Activated CD4-positive, CD25-positive, alpha-beta regulatory T cell (primary cell): ENCODE data around the gene ZCCHC18.

Experiments used
- DNase-seq, 4 experiments: peaks; one replicate each; lab custom pipeline; 2025; lab: John Stamatoyannopoulos, UW

Gene ZCCHC18

DNA sequence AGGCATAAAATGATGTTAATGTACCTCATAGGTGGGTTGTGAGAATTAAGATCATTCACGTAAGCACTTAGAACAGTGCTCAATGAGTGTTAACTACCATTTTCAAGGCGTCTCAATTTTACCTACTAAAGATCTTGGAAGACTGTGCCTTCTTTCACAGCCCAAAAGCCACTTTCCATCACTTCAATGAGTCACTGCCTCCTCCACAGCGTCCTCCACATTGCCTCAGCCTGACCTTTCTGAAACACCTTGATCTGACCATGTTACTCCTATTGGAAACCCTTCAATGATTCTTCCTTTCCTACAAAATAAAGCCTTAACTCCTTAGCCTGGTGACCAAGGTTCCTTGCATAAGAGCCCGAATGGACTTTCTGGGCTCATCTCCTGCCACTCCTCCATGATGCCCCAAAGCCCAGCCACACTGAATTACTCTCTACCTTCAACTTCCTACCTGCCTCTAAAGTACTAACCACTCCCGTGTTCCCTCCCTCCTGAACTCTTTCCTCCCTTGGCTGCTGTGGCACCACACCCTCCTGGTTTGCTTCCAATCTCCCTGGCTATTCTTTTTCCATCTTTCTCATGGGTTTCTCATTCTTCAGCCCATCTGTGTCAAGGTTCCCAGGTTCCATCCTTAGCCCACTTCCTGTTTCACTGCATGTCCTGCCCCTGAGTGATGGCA is 22.4 kb downstream of the ZCCHC18 start:
- DNase-seq: no peak

DNA sequence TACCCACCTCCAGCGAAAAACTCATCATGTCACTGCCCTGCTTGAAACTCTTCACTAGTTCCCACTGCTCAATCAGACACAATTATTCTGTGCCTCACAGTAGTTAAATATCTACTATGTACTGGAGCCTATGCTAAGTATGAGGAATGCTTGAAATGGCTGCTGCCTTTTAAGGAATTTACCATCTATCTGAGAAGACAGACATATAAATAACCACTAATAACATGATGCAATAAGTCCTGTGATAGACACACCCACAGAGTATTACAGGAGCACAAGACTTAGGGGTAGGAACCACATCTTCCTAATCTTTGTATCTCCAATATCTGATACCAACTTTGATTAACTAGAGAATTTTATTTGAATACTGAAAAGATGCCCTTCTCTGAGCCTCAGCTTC is 23.4 kb downstream of the ZCCHC18 start:
- DNase-seq: no peak

DNA sequence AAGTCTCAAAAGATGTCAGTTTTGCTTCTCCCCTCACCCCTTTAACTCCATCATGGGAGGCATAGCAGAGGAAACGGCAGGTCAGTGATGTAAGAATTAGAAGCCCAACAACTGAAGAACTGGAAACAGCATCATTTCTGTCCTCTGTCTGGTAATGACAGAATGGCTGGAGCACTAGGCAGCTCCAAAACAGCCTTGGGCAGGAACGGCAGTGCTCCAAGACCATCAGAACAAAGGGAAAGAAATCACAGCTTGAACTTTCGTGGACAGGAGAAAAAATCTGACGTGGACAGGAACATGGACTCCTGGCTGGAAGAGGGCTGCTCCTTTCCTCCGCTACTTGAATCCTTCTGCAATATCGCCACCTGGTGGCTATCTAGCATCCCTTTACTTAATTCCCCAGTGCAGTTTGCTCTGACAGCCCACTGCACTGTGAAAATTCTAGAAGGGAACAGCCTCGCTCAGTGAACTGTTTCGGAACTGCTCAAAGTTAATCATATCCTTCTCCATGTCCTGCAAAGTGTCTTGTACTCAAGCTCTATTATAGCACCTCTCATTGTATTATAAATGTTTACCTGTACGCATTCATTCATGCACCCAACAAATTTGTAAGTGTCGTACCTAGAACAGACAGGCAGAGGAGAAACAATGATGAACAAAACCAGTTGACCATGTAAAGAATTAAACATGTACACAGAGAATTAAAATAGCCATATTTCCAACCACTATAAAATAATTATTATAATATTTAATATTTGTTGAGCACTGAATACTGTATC is 24.1 kb downstream of the ZCCHC18 start:
- peak; percentile 2 to 19 (median 8) for DNase-seq

DNA sequence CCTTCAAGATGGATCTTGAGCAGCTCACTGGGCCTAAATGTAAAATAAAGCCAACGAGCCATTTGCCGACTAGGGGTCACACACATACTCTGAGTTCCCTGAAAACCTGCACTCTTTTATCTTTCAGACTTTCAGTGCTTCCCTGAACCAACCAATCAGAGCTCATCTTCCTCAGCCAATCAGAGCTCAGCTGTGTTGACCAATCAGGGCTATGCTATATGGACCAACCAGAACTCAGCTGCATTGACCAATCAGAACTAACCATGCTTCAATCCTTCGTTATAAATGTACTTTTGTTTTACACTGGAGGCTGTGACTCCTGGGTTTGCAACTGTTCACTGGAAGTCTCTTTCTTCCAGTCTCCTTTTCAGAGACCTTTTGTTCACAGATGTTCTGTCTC is 25.2 kb downstream of the ZCCHC18 start:
- no peak for DNase-seq

DNA sequence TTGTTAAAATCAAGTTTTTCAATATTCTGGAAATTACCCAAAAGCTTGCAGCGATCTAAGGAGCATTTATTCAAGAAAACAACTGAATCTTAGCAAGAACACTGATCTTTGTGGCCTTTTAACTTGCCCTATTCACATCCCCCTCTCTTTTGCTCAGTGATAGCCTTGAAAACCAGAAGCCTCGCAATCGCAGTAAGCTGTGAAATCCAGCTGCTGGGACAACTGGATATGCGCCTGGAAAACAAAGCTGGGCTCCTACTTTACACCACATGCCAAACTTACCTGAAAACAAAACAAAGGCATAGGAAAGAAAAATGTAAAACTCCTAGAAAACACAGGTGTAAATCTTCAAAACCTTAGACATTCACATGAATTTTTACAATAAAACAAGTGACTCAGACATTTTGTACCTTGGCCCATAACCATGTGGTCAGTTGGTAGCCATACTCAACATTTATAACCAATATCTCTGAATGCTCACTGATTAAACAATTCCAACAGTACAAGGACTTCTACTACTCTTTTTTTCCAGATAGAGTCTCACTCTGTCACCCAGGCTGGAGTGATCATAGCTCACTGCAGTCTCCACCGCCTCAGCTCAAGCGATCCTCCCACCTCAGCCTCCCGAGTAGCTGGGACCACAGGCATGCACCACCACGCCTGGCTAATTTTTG is 28.9 kb downstream of the ZCCHC18 start:
- DNase-seq: no peak

DNA sequence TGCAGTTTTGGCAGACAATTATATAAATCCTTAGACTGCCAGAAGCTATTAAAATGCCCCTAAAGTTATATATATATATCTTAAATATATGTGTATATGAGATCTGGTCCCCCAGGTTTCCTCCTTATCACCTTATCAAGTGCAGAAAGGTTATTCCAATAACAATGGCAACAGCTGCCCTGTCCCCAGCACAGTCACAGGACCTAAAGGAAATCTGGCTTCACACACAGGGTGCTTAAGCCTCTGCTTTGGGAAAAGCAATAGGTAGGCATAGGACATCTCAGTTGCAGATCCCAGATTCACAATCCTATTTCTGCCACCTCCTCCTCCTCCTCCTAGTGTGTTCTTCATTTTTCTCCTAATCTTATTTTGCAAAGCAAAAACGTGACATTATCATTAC is 38.7 kb downstream of the ZCCHC18 start:
- no peak for DNase-seq

DNA sequence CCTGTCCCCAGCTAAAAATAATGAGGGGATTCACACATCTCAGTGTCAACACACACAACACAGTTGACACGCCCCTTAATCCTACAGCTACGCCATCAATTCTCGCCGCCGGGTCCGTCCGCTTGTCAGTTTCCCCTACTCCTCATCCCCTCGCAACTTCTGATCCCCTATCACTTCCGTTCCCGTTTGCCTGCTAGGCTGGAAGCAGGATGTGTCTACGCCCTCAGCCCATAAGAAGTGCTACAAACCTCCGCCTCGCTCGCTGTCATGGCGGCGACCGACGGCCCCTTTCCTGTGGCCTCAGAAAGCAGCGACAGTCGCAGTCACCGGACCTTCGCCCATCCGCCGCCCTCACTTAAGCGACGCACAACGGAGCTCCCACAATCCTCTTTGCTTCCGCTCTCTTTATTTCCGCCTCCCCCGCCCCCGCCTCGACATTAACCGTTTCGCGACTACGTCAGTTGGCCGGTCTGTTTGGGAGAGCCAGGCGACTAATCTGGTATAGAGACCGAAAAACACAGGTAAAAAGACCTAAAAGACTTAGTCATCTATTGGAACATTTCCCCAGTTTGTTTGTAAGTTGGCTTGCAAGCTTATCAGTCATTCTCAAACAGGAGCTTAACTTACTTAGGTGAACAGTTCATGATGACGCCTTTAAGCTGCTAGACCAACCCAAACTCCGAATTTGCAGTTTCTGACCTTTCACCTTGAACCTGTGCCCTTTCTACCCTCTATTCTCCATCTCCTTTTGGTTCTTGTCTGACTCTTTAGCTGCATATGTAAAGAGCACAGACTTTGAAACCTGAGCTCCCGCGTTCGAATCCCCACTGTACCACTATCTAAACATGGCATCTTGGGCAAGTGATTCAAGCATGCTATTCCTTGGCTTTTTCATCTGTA is 44.6 kb downstream of the ZCCHC18 start, which contains the start of gene SLC25A53:
TSS of gene SLC25A53 (minus strand) at position 380 of the 900 bp plus-strand sequence. CDS start 51,752 bp downstream, outside the sequence.
- DNase-seq: peak; percentile 45 to 64 (median 55)
